Stimulated activated CD4-positive, alpha-beta T cell treated with anti-CD3 and anti-CD28 coated beads, Interleukin-2, amount 100 ng/mL, for 24 hours (primary cell): Measurements from ENCODE around the gene EPAS1.
"Not testable (repeated sequence)": the region's sequence is repeated elsewhere in the genome, so short reads cannot be mapped to it uniquely, and the experiment has no call there.

Experiments used
- DNase-seq, 2 donors: peaks; one replicate each; pipeline ENCODE4 v3.0.0-alpha.2; 2020

Gene EPAS1

GRCh38 chr2:46386763-46387162 lies 89.6 kb downstream of the EPAS1 start:
- DNase-seq, result no peak

- no peak for DNase-seq
Measured at GRCh38 chr2:46387292-46387691, 90.1 kb downstream of the EPAS1 start.

- no peak for DNase-seq
Measured at GRCh38 chr2:46387886-46388515, 90.8 kb downstream of the EPAS1 start.

GRCh38 chr2:46388881-46389280 lies 91.7 kb downstream of the EPAS1 start:
- no peak for DNase-seq

- DNase-seq, result no peak
Measured at GRCh38 chr2:46389417-46389916, 92.3 kb downstream of the EPAS1 start.

GRCh38 chr2:46390036-46390435 lies 92.8 kb downstream of the EPAS1 start:
- DNase-seq, result no peak

GRCh38 chr2:46390901-46391395 lies 93.7 kb downstream of the EPAS1 start:
- DNase-seq, result no peak

GRCh38 chr2:46392561-46393346 lies 95.5 kb downstream of the EPAS1 start:
- DNase-seq, result no peak

GRCh38 chr2:46393347-46393820 lies 96.2 kb downstream of the EPAS1 start:
- DNase-seq, result no peak

GRCh38 chr2:46393865-46394264 lies 96.7 kb downstream of the EPAS1 start:
- no peak for DNase-seq

- peak in 1 of 2 donors; percentile 7 for DNase-seq
Measured at GRCh38 chr2:46394649-46395510, 97.7 kb downstream of the EPAS1 start.

GRCh38 chr2:46395730-46396129 lies 98.5 kb downstream of the EPAS1 start:
- not testable (repeated sequence) for DNase-seq

GRCh38 chr2:46400016-46400415 lies 102.8 kb downstream of the EPAS1 start:
- DNase-seq, result no peak

GRCh38 chr2:46402874-46403273 lies 105.7 kb downstream of the EPAS1 start:
- no peak for DNase-seq

- no peak for DNase-seq
Measured at GRCh38 chr2:46404181-46404759, 107.1 kb downstream of the EPAS1 start.

- DNase-seq, result no peak
Measured at GRCh38 chr2:46407852-46408455, 110.7 kb downstream of the EPAS1 start.

GRCh38 chr2:46409756-46410155 lies 112.5 kb downstream of the EPAS1 start:
- DNase-seq, result no peak

GRCh38 chr2:46410273-46411244 lies 113.4 kb downstream of the EPAS1 start:
- no peak for DNase-seq

- DNase-seq, result no peak
Measured at GRCh38 chr2:46411245-46411641, 114.0 kb downstream of the EPAS1 start.

GRCh38 chr2:46411985-46412384 lies 114.8 kb downstream of the EPAS1 start:
- DNase-seq, result no peak

- DNase-seq, result no peak
Measured at GRCh38 chr2:46413111-46413510, 115.9 kb downstream of the EPAS1 start.
